Measurements from ENCODE around the gene FTO.

DNA sequence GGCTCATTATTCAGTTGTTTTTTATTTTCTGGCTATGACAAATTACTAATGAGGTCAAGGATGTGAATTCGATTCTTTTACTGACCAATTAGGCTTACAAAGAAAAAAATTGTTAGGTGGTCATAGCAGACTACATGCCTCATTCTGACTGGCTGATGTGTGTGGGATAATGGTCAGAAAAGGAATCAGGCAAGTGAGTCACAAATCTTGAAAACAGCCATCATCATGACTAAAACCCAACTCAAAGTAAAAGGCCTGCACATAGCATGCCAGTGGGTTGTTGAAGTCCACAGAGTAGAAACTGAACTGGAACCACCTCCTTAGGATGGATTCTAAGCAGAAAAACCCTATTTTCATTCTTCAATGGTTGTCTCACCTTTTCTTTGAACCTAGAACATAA is 8.9 kb upstream of the FTO start:
- no peak for TF ChIP-seq CTCF (IDR thresholded peaks at IDR 0.05; ENCODE audit: poor library complexity, severe bottlenecking)
- TF ChIP-seq EZH2 (IDR thresholded peaks at IDR 0.05; ENCODE audit: borderline replicate concordance, insufficient read depth, low read length, poor library complexity, severe bottlenecking): no peak
- no peak for TF ChIP-seq POLR2AphosphoS5 (IDR thresholded peaks at IDR 0.05)

All from neural cell (in vitro differentiated cells).